H9 (cell line): Measurements from ENCODE around the gene DDX1. TPM values are rescaled to one million over a fixed set of nuclear protein-coding genes. Genes with fewer than 3 reads are reported as not detected.

ENCODE experiments used
- DNase-seq: peaks from one replicate; pipeline ENCODE4 v3.0.0-alpha.2; 2017
- H2AFZ ChIP-seq: one replicate; pipeline ENCODE4 v1.6.1; 2013; ENCODE audit warnings: mild to moderate bottlenecking, low read length, control low read depth, moderate library complexity
- H2AK5ac ChIP-seq: 2 replicates; pipeline ENCODE4 v1.6.1; 2013; ENCODE audit warnings: low read length, control low read depth, mixed read lengths; ENCODE audit not compliant: insufficient read length
- H2BK120ac ChIP-seq: one replicate; pipeline ENCODE4 v1.6.1; 2013; ENCODE audit warnings: low read depth, mild to moderate bottlenecking, low read length, control low read depth, inconsistent platforms; ENCODE audit not compliant: poor library complexity, severe bottlenecking
- H2BK12ac ChIP-seq: 2 replicates; pipeline ENCODE4 v1.6.1; 2013; ENCODE audit warnings: low read length, control low read depth, mixed read lengths, low read depth; ENCODE audit not compliant: insufficient read length
- H2BK15ac ChIP-seq: 2 replicates; pipeline ENCODE4 v1.6.1; 2013; ENCODE audit warnings: low read depth, low read length, control low read depth
- H2BK20ac ChIP-seq: one replicate; pipeline ENCODE4 v1.6.1; 2013; ENCODE audit warnings: low read depth, mild to moderate bottlenecking, low read length, control low read depth, inconsistent platforms; ENCODE audit not compliant: poor library complexity, severe bottlenecking
- H2BK5ac ChIP-seq: 2 replicates; pipeline ENCODE4 v1.6.1; 2013; ENCODE audit warnings: low read length, control low read depth, mixed read lengths; ENCODE audit not compliant: insufficient read length
- H3K14ac ChIP-seq: 2 replicates; pipeline ENCODE4 v1.6.1; 2013; ENCODE audit warnings: low read length, control low read depth; ENCODE audit not compliant: insufficient read depth
- H3K18ac ChIP-seq: 2 replicates; pipeline ENCODE4 v1.6.1; 2013; ENCODE audit warnings: low read depth, mild to moderate bottlenecking, mixed read lengths, low read length, control low read depth; ENCODE audit not compliant: insufficient read length
- H3K23ac ChIP-seq: 2 replicates; pipeline ENCODE4 v1.6.1; 2013; ENCODE audit warnings: low read length, control low read depth, mixed read lengths, low read depth; ENCODE audit not compliant: insufficient read length
- H3K23me2 ChIP-seq: 2 replicates; pipeline ENCODE4 v1.6.1; 2013; ENCODE audit warnings: low read depth, mild to moderate bottlenecking, mixed read lengths, low read length, control low read depth; ENCODE audit not compliant: insufficient read length, poor library complexity, severe bottlenecking
- H3K27ac ChIP-seq: 2 replicates; pipeline ENCODE4 v1.5.1; 2013; ENCODE audit warnings: low read length, control low read depth, mixed read lengths, low read depth; ENCODE audit not compliant: insufficient read length
- H3K27me3 ChIP-seq: 2 replicates; pipeline ENCODE4 v1.6.1; 2013; ENCODE audit warnings: low read length, control low read depth, inconsistent platforms; ENCODE audit not compliant: insufficient read depth
- H3K4ac ChIP-seq: 2 replicates; pipeline ENCODE4 v1.6.1; 2013; ENCODE audit warnings: low read depth, mild to moderate bottlenecking, control low read depth, inconsistent platforms, low read length, moderate library complexity
- H3K4me1 ChIP-seq: 2 replicates; pipeline ENCODE4 v1.6.1; 2013; ENCODE audit warnings: low read length, control low read depth, inconsistent platforms; ENCODE audit not compliant: insufficient read depth
- H3K4me2 ChIP-seq: 2 replicates; pipeline ENCODE4 v1.6.1; 2013; ENCODE audit warnings: low read length, control low read depth, mixed read lengths; ENCODE audit not compliant: insufficient read length, insufficient read depth
- H3K56ac ChIP-seq: 2 replicates; pipeline ENCODE4 v1.6.1; 2013; ENCODE audit warnings: low read depth, mild to moderate bottlenecking, mixed read lengths, low read length, control low read depth; ENCODE audit not compliant: insufficient read length
- H3K79me1 ChIP-seq: 2 replicates; pipeline ENCODE4 v1.6.1; 2013; ENCODE audit warnings: low read depth, mild to moderate bottlenecking, moderate library complexity, low read length, control low read depth, inconsistent platforms; ENCODE audit not compliant: insufficient read depth, poor library complexity, severe bottlenecking
- H3K79me2 ChIP-seq: 2 replicates; pipeline ENCODE4 v1.6.1; 2013; ENCODE audit warnings: low read length, control low read depth, inconsistent platforms; ENCODE audit not compliant: insufficient read depth
- H3K9ac ChIP-seq: 2 replicates; pipeline ENCODE4 v1.6.1; 2013; ENCODE audit warnings: low read length, control low read depth, mixed read lengths; ENCODE audit not compliant: insufficient read length; ENCODE audit errors: extremely low read depth
- H3K9me3 ChIP-seq: one replicate; pipeline ENCODE4 v1.6.1; 2013; ENCODE audit warnings: low read depth, low read length, inconsistent platforms; ENCODE audit not compliant: control insufficient read depth
- H3T11ph ChIP-seq: one replicate; pipeline ENCODE4 v1.6.1; 2013; ENCODE audit warnings: mild to moderate bottlenecking, low read length, control low read depth, inconsistent platforms
- H4K20me1 ChIP-seq: one replicate; pipeline ENCODE4 v1.6.1; 2013; ENCODE audit not compliant: control insufficient read depth, insufficient read length, insufficient read depth
- H4K5ac ChIP-seq: 2 replicates; pipeline ENCODE4 v1.6.1; 2013; ENCODE audit warnings: low read depth, mild to moderate bottlenecking, mixed read lengths, low read length, control low read depth; ENCODE audit not compliant: insufficient read length
- H4K8ac ChIP-seq: replicated peaks from 2 replicates; pipeline ENCODE4 v1.6.1; 2013; ENCODE audit warnings: low read length, control low read depth, mixed read lengths, low read depth; ENCODE audit not compliant: insufficient read length
- H4K91ac ChIP-seq: 2 replicates; pipeline ENCODE4 v1.6.1; 2013; ENCODE audit warnings: low read depth, mild to moderate bottlenecking, moderate library complexity, mixed read lengths, low read length, control low read depth; ENCODE audit not compliant: insufficient read length
- H3K27ac Mint-ChIP-seq, 3 experiments: 2 replicates in 2 of 3; 3 replicates in 1 of 3; pipeline ENCODE4 v1.8.0; 2020 to 2021; ENCODE audit warnings: mixed read lengths in 3 of 3, mild to moderate bottlenecking in 1 of 3, moderate library complexity in 1 of 3
- H3K27me3 Mint-ChIP-seq: 2 replicates; pipeline ENCODE4 v1.8.0; 2021; ENCODE audit warnings: low read depth, mild to moderate bottlenecking, moderate library complexity, mixed read lengths
- H3K36me3 Mint-ChIP-seq, 3 experiments: 2 replicates in 2 of 3; 3 replicates in 1 of 3; pipeline ENCODE4 v1.8.0; 2020 to 2021; ENCODE audit warnings: low read depth in 3 of 3, mixed read lengths in 3 of 3; ENCODE audit not compliant: insufficient read depth in 1 of 3
- H3K4me1 Mint-ChIP-seq, 2 experiments: 2 replicates each; pipeline ENCODE4 v1.8.0; 2020; ENCODE audit warnings: mixed read lengths in 2 of 2
- H3K4me3 Mint-ChIP-seq, 2 experiments: 2 replicates in 1 of 2; 3 replicates in 1 of 2; pipeline ENCODE4 v1.8.0; 2020 to 2021; ENCODE audit warnings: mild to moderate bottlenecking in 2 of 2, mixed read lengths in 2 of 2, moderate library complexity in 1 of 2
- H3K9me3 Mint-ChIP-seq, 2 experiments: 2 replicates in 1 of 2; 3 replicates in 1 of 2; pipeline ENCODE4 v1.8.0; 2020; ENCODE audit warnings: mild to moderate bottlenecking in 2 of 2, mixed read lengths in 2 of 2, moderate library complexity in 1 of 2
- WGBS: extraction: QIAGEN DNeasy Blood & Tissue Kit; methylation state at CpG from one replicate; pipeline ENCODE4 v1.1.7; 2013; ENCODE audit warnings: missing lambda C conversion rate, low lambda C conversion rate, mixed read lengths; ENCODE audit not compliant: insufficient read length; ENCODE audit errors: extremely low coverage; 5-methylcytosine and 5-hydroxymethylcytosine counted together
- total RNA-seq: library from RNA; stranded (reverse); gene quantifications from 2 replicates; pipeline ENCODE4 v1.2.1, GENCODE V29; 2021
- TF ChIP-seq, protein P1 (sequence below): fragments of 200-600 bp; sonication (generic); conservative IDR thresholded peaks from 3 replicates; pipeline ENCODE4 v1.8.0; 2021; ENCODE audit warnings: antibody characterized with exemption, mild to moderate bottlenecking

The DDX1 gene
- total RNA-seq, 1 experiment from 2014 or later = 120 TPM

DNA sequence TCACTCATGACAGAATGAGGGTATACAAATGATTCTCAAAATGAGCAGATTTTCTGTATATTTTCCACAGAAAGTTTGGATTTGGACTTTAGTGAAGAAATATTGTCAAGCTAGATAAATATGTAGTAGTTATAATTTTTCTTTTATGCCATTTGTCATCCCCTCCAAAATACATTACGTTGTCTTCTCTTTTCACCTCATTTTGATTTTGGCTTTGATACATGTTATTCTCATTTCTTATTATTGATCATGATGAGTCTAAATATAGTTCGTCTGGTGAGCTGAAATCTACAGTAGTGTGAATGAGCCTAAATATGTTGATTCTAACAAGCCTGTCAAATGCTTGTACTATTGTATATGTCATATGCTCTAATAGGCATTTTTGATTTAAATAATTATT is 12.3 kb downstream of the DDX1 start:
- Histone ChIP-seq H2BK12ac (no peak overlapping the region), H3K23ac (no peak overlapping the region), H3K56ac (no peak overlapping the region), H3K4me2 (no peak overlapping the region), H3K79me1 (no peaks in the 10 kb centered on the region), H3K23me2 (no peaks in the 10 kb centered on the region), H3K4ac (no peak overlapping the region), H2BK15ac (no peak overlapping the region), H3K4me1 (no peaks in the 10 kb centered on the region), H4K5ac (no peak overlapping the region), H2AK5ac (no peak overlapping the region), H3K9me3 (no peaks in the 10 kb centered on the region), H3K18ac (no peak overlapping the region), H4K20me1 (no peaks in the 10 kb centered on the region), H3K79me2 (no peaks in the 10 kb centered on the region), H2BK5ac (no peak overlapping the region), H2BK120ac (no peak overlapping the region), H3K27me3 (no peaks in the 10 kb centered on the region), H3T11ph (no peak overlapping the region), H3K27ac (no peak overlapping the region), H4K91ac (no peak overlapping the region), H3K14ac (no peak overlapping the region), H2BK20ac (no peak overlapping the region), H3K9ac (no peak overlapping the region), H2AFZ (no peak overlapping the region), H4K8ac (no peak overlapping the region)
- H3K4me1 Mint-ChIP-seq = peaks cover 0 to 1% of the 10 kb centered on the region in 2 experiments; a peak in 1 of 4 replicates
- no CpG with 5 or more reads among the region's 2 CpGs for WGBS
- H3K36me3 Mint-ChIP-seq = peaks cover 58 to 91% (median 85%) of the 10 kb centered on the region in 3 experiments
- no peaks in the 10 kb centered on the region for H3K27me3 Mint-ChIP-seq
- TF ChIP-seq, protein P1, sequence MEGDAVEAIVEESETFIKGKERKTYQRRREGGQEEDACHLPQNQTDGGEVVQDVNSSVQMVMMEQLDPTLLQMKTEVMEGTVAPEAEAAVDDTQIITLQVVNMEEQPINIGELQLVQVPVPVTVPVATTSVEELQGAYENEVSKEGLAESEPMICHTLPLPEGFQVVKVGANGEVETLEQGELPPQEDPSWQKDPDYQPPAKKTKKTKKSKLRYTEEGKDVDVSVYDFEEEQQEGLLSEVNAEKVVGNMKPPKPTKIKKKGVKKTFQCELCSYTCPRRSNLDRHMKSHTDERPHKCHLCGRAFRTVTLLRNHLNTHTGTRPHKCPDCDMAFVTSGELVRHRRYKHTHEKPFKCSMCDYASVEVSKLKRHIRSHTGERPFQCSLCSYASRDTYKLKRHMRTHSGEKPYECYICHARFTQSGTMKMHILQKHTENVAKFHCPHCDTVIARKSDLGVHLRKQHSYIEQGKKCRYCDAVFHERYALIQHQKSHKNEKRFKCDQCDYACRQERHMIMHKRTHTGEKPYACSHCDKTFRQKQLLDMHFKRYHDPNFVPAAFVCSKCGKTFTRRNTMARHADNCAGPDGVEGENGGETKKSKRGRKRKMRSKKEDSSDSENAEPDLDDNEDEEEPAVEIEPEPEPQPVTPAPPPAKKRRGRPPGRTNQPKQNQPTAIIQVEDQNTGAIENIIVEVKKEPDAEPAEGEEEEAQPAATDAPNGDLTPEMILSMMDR = no peak
- no peak for DNase-seq
- H3K27ac Mint-ChIP-seq = no peak overlapping the region
- no peaks in the 10 kb centered on the region for H3K9me3 Mint-ChIP-seq
- no peak overlapping the region for H3K4me3 Mint-ChIP-seq
